ENCODE results near the gene USH2A.
"Not testable (repeated sequence)": the region's sequence is repeated elsewhere in the genome, so short reads cannot be mapped to it uniquely, and the experiment has no call there.

Gene USH2A

DNA sequence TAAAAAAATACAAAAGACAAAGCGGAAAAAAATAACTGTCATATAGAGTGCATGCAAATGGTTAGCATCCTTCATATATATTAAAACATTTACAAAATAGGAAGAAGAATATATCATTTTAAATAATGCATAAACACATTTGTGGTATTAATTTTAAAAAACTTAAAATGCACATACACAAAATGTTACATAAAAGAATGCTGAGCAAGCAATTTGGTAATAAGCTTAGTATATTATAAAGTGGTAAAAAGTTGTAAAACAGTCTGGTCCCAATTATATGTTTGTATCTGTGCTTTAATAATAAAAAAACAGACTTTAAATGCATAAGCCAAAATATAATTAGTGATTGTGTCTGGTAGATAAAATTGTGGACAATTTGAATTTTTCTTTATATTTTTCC lies 394.6 kb downstream of the USH2A start:
- DNase-seq: no peak

DNA sequence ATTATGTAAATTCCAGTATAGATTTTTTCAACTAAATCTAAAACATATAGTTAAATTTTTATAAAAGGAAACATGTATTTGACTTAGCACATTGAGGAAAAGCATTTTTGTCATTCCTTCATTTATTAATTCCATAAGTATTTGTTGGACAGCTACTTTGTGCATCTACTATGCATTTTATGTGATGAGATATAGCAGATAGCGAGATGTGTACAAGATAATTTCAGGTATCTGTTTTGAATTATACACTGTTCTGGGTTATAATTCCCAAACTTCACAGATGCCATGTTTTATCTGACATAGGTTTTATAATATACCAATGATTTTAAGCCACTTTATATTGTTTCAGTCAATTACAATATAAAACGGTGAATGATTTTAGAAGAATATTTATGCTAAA lies 398.7 kb downstream of the USH2A start:
- DNase-seq: no peak

DNA sequence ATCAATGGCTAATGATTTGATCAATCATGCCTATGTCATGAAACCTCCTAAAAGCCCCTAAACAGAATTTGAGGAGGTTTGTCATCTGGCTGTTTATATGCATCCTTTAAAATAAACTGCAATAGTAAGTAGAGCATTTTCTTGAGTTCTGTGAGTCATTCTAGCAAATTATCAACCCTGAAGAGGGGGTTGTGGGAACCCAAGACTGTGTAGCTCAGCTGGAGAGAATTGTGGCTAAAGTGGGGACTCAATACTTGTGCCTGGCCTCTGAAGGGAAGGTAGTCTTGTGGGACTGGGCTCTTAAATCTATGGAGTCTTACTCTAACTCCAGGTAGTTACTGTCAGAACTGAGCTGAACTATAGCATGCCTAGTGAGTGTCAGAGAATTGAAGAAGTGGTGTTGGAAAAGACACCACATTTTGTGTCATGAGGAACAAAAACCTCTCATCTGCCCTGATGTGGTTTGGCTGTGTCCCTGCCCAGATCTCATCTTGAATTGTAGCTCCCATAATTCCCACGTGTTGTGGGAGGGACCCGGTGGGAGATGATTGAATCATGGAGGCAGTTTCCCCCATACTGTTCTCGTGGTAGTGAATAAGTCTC lies 402.4 kb downstream of the USH2A start:
- DNase-seq: no peak

DNA sequence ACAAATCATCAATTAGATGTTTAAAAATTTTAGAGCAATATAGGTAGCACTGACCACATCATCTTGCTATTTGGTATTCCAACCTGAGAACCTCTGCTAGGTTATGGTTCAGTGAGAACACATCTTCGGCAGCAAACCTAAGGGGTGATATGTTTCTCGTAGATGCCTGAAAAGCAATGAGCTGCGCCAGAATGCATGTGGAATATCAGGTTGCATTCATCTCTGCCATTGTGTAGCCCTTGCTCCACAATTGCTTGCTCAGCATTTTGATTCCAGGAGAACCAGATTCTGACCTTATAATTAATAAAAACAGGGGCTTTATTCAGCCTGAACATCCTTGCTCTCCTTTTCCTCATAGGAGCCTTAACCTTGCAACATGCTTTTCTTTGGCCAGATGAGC lies 408.1 kb downstream of the USH2A start:
- DNase-seq: no peak

DNA sequence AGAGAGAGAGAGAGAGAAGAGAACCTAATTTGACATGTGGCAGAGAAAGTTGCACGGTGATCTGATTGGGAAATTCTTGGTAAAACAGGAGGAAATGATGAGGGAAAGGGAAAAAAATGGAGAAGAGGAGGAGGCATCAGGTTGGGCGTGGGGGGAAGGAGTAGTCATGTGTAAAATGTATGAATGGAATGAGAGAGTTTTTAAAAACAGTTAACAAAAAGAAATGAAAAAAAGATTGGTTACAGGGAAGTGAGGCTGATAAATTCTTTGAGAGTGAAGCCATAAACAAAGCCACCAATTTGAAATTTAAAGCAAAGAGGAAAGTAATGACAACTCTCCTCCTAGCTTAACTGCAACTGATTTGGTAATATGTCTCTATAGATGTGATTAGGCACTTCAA lies 409.2 kb downstream of the USH2A start:
- no peak for DNase-seq

DNA sequence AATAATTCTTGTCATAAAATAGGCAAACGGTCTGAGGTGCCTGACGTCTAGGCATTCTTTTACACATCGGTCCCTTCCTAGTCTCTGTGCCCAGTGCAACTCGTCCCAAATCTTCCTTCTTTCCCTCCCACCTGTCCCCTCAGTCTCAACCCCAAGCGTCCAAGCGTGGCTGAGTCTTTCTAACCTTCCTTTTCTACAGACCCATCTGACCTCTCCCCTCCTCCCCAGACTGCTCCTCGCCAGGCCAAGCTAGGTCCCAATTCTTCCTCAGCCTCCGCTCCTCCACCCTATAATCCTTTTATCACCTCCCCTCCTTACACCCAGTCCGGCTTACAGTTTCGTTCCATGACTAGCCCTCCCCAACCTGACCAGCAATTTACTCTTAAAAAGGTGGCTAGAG lies 413.8 kb downstream of the USH2A start:
- not testable (repeated sequence) for DNase-seq

DNA sequence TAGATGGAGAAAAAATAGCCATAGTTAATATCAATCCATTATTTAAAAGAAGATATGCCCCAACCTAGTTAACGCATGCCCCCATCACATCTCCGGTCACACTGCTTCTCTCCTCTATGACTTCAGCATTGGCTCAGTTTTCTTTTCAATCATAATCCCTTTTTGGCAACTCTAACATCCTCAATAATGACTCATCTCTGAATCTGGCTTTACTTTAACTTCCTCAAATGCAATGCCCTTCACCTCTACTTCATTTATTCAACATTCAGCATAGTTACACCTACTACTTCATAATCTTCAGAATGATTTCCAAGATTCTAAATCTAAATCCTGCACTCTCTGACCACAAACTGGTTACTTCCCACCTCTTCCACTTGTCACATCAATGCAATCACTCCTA lies 417.3 kb downstream of the USH2A start:
- DNase-seq: no peak

DNA sequence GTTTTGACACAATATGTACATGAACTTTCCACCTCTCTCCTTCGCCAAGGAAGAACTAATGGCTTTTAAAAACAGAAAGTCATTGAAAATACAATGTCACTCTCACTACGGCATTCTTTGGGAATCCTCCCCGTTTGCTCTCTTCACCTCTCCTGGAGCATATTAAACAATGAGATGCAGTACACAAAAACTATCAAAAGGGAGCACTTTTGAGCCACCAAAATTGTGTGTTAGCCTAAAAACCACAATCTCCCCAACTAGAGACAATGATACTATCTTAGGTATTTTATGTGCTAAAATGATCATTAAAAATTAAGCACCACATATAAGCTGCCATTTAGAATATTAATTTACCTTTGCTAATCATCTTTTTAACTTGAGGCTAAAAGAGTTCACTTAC lies 430.6 kb downstream of the USH2A start:
- peak; percentile 51 for DNase-seq

DNA sequence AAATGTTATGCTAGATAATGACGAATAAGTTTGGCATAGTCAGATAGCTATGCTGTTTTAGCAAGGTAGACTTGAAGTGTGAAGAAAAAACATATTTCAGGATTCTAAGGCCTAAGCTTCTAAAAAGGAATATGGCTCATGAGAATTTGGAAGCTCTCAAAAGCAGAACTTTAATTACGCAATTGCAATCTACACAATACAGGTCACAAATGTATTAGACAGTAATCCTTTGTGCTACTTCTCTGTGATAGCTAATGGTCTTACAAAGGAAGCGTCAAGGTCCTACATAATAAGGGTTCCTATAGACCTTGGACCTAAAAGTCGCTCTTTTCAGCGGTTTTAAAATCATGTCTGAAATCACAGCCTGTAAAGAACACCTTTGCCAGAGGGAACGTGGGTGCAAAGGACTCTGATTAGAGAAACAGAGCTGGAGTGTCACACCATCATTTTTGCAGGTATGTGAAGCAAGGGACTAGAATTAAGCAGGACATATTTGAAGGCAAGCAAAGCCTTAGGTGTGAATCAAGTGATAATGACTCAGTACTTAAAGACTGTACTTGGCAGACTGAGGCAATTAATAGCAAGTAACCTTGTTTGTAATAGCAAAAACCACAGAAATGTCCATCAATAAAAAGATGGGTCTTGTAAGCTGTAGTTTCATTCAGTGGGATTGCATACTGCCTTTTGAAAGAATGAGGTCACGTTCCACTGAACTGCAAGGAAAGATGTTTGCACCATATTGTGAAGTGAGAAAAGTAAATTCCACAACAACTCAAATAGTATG lies 436.0 kb downstream of the USH2A start:
- no peak for DNase-seq

DNA sequence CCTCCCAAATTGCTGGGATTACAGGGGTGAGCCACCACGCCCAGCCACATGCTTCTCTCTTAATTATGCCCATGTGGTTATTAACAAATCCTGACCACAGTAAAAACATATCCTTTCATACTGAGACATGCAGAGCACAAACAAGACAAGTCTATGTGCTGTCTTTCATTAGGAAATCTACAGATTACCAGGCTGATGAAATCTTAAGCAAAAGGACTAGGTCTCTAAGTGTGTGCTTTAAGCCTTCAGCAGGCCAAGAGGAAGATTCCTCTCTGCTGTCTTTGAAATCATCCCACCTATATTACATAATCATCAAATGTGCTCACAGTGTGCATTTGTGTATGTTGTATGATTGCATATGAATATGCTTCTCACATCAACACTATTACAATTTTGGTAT lies 436.8 kb downstream of the USH2A start:
- DNase-seq: no peak

DNA sequence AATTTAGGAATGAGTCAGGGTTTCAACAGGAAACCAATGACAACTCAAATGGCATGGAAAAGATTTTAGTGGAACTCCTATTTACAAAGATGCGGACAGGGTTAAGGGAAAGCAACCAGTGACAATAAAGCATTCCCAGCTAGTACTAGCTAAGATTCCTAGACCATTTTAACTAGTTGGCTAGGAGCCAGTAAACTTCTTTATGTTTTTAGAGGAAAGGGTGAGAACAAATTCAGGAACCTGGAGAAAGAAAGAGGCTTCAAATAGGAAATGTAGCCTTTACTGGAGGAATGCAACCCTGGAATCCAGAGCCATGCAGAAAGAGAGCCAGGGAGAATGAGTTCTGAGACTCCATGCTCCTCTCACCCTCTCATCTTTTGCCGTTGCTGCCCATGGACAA lies 439.6 kb downstream of the USH2A start:
- no peak for DNase-seq

DNA sequence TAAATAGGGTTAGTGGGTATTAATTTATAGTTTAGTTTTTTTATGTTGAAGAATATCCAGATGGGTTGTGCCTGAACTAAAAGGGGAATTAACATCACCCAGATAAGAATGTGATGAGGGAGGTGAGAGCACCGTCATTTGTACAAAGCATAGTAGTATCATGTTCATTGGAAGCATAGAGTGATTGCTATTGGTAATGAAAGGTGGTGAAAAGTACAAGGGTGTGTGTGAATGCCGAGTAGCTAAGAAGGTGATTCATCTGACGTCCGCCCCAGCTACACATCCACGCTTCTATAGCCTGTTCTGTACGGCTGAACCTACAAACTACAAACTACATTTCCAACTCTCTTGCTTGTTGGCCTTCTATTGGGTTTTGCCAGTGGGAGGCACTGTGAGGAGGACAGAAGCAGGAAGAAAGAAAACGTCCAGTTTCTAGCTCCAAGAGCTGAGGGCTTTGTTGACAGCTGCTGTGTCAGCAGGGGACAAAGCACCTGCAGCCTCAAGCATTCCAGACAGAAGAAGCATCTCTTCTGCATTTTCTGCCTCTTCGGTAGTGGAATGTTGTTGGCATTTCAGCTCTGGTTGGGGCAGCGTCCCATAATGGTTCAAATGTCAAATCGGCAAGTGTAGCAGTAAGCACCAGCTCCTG lies 451.3 kb downstream of the USH2A start:
- DNase-seq: no peak

DNA sequence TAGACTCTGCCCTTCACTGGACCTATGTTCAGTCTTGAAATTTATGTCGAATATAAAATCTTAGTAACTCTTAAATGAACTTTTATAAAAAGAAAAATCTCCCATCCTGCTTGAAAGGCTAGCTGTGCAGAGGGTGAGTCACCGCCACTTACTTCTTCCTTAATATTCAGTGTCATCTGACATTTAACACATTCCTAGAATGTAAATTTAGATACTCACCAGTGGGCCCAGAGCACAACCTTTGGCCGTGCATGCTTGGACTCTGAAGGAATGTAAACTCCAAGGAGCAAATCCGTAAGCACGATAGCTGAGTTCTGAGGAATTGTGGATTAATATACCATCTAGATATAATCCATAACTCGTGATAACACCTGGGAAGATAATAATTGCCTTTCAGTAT lies 452.8 kb downstream of the USH2A start:
- no peak for DNase-seq

DNA sequence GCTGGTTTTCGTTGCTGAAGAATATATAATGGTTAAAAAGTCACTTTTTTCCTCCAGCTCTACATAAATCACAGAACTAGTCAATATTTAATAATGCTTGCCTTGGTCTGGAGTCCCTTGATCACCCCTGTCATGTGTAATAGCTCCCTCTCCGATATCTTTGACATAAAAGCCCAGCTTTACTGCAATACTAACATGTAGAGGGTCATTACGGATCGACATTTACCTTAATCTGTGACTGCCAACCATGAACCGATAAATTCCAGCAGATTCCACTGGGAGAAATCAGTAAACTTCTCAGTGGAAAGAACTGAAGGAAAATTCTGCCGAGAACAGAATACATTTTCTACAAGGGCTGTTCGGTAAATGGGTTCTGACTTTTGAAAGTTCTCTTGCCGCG lies 459.6 kb downstream of the USH2A start:
- DNase-seq: no peak

DNA sequence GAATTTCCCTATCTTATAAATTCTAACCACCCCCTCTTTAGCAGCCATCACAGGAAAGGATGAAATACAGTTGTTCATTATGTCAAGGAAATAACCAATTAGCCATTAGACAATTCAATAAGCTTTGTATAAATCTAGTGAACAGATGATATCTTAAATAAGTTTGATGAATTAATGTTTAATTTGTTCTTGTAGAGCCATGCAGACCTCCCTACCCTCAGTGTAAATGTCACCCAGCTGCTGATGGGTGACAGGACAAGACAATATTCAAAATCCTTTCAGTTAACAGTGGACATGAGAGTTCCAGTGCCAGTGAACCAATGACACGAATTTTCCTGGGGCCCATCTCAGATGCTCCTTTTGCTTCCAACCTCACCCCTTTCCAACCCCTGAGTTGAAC lies 460.2 kb downstream of the USH2A start:
- no peak for DNase-seq

DNA sequence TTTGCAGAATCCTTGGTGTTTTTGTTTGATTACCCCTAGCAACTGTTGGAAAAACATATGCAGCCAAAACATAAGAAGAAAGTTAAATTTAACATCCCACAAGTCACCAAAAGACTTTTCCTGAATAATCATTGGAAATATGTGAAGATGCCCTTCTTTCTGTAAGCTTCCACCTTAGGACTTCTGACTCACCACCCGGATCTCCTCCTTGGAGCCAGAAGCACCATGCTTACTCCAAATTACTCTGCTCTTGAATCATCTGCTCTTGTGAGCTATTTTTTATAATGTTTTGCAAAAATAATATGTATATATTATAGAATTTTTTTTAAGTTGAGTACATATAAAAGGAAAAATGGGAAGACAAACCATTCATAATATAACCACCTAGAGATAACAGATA lies 464.4 kb downstream of the USH2A start:
- DNase-seq: no peak

DNA sequence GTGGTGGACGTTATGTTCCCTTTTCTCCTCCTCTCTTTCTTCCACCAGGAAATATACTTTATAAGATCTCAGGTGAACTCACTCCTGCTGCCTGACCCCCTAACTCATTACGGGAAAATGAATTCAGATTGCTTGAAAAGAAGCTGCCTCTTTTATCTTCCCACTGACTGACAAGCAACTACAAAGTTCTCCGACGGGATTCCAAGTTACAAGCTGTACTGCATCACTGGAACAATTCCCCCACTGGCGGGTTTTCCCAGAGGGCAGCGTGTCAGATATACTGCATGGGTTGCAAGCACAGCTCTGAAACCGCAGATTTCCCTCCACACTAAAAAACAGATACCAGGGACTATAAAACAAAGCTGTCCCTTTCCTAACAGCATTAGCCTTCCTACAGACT lies 465.6 kb downstream of the USH2A start:
- DNase-seq: no peak

DNA sequence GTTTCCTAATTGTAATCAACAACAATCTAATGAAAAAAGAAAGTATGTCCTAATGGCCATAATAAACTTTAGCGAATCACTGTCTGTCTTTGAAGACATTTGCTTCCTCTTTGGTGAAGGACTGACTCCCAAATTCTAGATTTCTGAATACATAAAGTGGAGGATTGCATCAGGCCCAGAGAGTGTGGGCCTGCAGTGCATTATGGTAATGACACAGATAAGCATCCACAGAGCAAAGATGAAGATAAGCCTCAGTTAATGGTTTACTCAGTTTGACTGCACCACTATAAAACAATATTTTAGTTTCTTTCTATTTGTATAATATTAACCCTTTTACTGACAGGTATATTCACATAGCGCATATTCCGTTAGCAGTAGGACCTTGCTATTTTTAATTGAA lies 490.7 kb downstream of the USH2A start:
- DNase-seq: no peak

DNA sequence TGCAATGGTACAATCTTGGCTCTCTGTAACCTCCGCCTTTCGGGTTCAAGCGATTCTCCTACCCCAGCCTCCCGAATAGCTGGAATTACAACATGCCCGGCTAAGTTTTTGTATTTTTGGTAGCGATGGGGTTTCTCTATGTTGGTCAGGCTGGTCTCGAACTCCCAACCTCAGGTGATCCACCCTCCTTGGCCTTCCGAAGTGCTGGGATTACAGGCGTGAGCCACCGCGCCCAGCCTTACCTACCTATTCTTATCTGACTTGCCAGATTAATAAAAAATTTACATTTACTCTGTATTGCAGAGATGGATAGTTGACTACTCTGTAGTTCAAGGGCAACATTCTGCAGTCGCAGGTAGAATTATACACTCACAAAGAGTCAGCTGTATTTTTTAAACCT lies 496.6 kb downstream of the USH2A start:
- no peak for DNase-seq

DNA sequence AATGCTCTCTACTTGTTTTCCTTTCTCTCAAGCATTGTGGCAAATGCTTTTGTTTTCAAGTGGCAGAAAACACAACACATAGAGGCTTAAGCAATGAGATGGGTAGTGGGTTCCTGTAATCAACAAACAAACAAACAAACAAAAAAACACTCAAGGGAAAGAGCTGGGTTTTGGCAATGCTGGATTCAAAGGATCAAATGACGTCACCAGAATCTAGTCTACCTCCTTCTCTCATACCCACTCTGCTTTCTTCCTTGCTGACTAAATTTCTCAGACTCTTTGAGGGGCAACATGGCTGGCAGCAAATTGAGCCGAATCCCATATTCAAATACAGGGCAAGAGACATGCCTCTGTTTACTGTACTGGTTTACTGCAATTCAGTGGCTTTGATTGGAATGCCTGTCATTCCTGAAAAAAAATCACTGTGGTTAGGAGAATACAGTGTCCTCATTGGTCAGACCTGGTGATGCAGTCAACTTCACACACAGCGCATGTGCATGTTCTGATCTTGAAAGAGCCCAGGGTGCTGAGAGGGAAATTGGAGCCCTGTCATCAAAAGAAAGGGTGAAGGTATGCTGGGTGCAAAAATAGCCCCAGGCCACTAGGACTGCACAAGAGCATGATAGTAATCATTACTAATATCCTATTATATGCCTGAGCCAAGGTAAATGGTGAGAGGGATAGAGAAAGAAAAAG lies 500.0 kb downstream of the USH2A start:
- DNase-seq: no peak

DNA sequence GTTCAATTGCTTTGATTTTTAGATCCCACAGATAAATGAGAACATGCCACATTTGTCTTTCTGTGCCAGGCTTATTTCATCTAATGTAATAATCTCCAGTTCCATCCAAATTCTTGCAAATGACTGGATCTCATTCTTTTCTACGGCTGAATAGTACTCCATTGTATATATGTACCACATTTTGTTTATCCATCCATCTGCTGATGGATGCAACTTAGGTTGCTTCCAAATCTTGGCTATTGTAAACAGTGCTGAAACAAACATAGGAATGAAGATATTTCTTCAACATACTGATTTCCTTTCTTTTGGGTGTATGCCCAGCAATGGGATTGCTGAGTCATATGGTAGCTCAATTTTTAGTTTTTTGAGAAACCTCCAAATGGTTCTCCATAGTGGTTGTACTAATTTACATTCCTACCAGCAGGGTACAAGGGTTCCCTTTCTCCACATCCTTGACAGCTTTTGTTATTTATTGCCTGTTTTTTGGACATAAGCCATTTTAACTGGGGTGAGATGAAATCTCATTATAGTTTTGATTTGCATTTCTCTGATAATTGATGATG lies 511.8 kb downstream of the USH2A start:
- DNase-seq: no peak

DNA sequence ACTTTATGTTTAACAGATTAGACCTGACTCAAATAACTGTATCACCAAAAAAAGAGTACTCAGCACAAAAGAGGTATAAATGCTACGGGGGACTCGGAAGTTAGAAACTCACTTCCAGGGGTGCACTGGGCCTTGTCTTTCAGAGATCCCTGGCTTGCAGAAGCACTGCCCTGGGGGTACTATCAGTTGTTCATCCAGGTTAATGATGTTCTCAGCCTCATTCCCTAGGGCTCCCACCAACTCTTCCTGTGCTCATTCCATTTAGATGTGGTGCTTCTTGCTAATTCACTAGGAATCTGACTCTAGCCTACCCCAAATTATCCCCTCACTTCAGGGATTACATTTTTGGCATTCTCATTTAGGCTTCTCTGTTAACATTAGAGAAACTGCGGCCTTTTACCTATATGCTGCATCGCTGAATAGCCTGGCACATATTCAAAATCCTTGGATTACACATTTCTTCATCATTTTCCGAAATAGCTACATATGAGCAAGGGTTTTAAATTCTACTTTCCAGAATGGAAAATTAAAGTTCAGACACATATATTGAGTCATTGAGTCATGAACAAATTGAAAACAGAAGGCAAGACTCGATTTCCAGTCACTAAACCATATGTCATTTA lies 517.6 kb downstream of the USH2A start:
- DNase-seq: no peak

DNA sequence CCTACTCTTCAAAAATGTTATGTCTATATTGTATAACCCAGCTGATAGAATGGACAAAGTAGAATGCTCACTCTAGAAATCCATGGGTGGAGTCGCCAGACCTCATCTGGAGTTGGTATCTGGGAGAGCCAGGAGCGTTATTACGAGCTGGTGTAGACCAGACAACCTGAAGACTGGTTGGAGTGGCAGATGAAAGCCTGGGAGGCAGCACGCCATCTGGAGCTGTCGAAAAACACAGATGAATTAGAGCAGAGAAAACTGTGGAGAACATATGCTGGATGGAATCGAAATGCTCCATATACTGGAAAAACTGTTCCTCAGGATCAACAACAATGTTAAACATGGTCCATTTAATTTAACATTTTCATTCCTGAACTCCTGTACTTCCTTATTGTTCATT lies 522.6 kb downstream of the USH2A start:
- DNase-seq: no peak

Data from NCI-H1436 (cell line).